ENCODE data around the gene TSPEAR. TPM values are rescaled to one million over a fixed set of nuclear protein-coding genes. Genes with fewer than 3 reads are reported as not detected.

Gene TSPEAR
- total RNA-seq, 4 donors from 2014 or later: not detected

Small RNA genes lying within 50 kb of the gene (small RNA-seq; reads per million reads assigned to genes)
- not detected for gene KRTAP12-6P

Other genes with a start within 250 kb of the TSPEAR start
- gene KRTAP10-1, start 171.4 kb downstream of the TSPEAR start, total RNA-seq: not detected
- gene KRTAP10-2, start 160.1 kb downstream of the TSPEAR start, total RNA-seq: not detected
- not detected for gene KRTAP10-3, start 152.8 kb downstream of the TSPEAR start, total RNA-seq
- gene KRTAP10-4, start 137.8 kb downstream of the TSPEAR start, total RNA-seq: not detected
- gene KRTAP10-5, start 131.0 kb downstream of the TSPEAR start, total RNA-seq: not detected
- gene KRTAP10-6, start 119.1 kb downstream of the TSPEAR start, total RNA-seq: not detected
- gene KRTAP10-7, start 111.0 kb downstream of the TSPEAR start, total RNA-seq: not detected
- gene KRTAP10-8, start 99.5 kb downstream of the TSPEAR start, total RNA-seq: not detected
- gene KRTAP10-9, start 84.5 kb downstream of the TSPEAR start, total RNA-seq: not detected
- not detected for gene KRTAP10-10, start 74.2 kb downstream of the TSPEAR start, total RNA-seq
- gene KRTAP10-11, start 65.2 kb downstream of the TSPEAR start, total RNA-seq: not detected
- gene KRTAP12-4, start 56.9 kb downstream of the TSPEAR start, total RNA-seq: not detected
- not detected for gene KRTAP12-3, start 53.6 kb downstream of the TSPEAR start, total RNA-seq
- not detected for gene KRTAP12-2, start 44.6 kb downstream of the TSPEAR start, total RNA-seq
- not detected for gene KRTAP12-1, start 29.4 kb downstream of the TSPEAR start, total RNA-seq
- gene KRTAP10-12, start 14.4 kb downstream of the TSPEAR start, total RNA-seq: not detected
- 100 to 1,000 TPM in 2 of 4 donors, 10 to 100 TPM in 2; 89.4 to 165 (median 99.3) TPM for gene UBE2G2, start 90.2 kb upstream of the TSPEAR start, total RNA-seq
- gene SUMO3, start 106.5 kb upstream of the TSPEAR start, total RNA-seq: 10 to 100 TPM; 59.9 to 70.8 (median 62.1) TPM
- gene PTTG1IP, start 162.1 kb upstream of the TSPEAR start, total RNA-seq: 100 to 1,000 TPM; 175 to 328 (median 234) TPM
- gene ITGB2, start 209.3 kb upstream of the TSPEAR start, total RNA-seq: 10 to 100 TPM; 32.7 to 87.3 (median 56.2) TPM
- gene SLX9, start 228.5 kb upstream of the TSPEAR start, total RNA-seq: 10 to 100 TPM in 2 of 4 donors, 1 to 10 TPM in 2; 3.7 to 19.8 (median 13.3) TPM